A673 (cell line): ENCODE data around the gene ZFP28. TPM values are rescaled to one million over a fixed set of nuclear protein-coding genes. Genes with fewer than 3 reads are reported as not detected.

Source experiments
- BruUV-seq: library from RNA; stranded (reverse); fragments of 400-500 nt; replicated peaks from 2 replicates; lab custom pipeline; 2021; lab: Mats Ljungman, UMichigan
- CTCF ChIA-PET: fragments of 300-600 bp; sonication (Branson Sonifier 250); formaldehyde crosslinking; loops from one replicate; lab custom pipeline; 2022; ENCODE audit warnings: antibody characterized with exemption; lab: Charles Lee
- POLR2A ChIA-PET: fragments of 300-600 bp; sonication (Branson Sonifier 250); formaldehyde crosslinking; loops from one replicate; lab custom pipeline; 2022; ENCODE audit warnings: antibody characterized with exemption; ENCODE audit not compliant: low non-redundant PET; lab: Charles Lee
- DNase-seq: peaks from one replicate; pipeline ENCODE4 v3.0.0-alpha.2; 2015; ENCODE audit warnings: low spot score
- H3K27ac ChIP-seq: fragments of 200-600 bp; sonication (generic); 2 replicates; pipeline ENCODE4 v1.5.1; 2016; ENCODE audit warnings: mixed run types, low read depth, mild to moderate bottlenecking, mixed read lengths, antibody characterized with exemption, low read length; ENCODE audit not compliant: poor library complexity, severe bottlenecking
- H3K27me3 ChIP-seq: fragments of 200-600 bp; sonication (generic); replicated peaks from 2 replicates; pipeline ENCODE4 v1.6.1; 2017; ENCODE audit warnings: mixed run types, low read depth, mild to moderate bottlenecking, mixed read lengths, antibody characterized with exemption, low read length; ENCODE audit not compliant: insufficient read depth, poor library complexity
- H3K36me3 ChIP-seq: fragments of 200-600 bp; sonication (generic); 2 replicates; pipeline ENCODE4 v1.6.1; 2016; ENCODE audit warnings: mixed run types, mild to moderate bottlenecking, mixed read lengths, antibody characterized with exemption, low read length; ENCODE audit not compliant: insufficient read depth, poor library complexity, severe bottlenecking
- H3K4me1 ChIP-seq: fragments of 200-600 bp; sonication (generic); 2 replicates; pipeline ENCODE4 v1.6.1; 2017; ENCODE audit warnings: mixed run types, mild to moderate bottlenecking, mixed read lengths, antibody characterized with exemption, low read length; ENCODE audit not compliant: insufficient read depth, poor library complexity, severe bottlenecking
- H3K4me3 ChIP-seq: fragments of 200-600 bp; sonication (generic); 2 replicates; pipeline ENCODE4 v1.5.1; 2016; ENCODE audit warnings: low read depth, mixed run types, mild to moderate bottlenecking, mixed read lengths, low read length; ENCODE audit not compliant: poor library complexity, severe bottlenecking
- H3K9me3 ChIP-seq: fragments of 200-600 bp; sonication (generic); 2 replicates; pipeline ENCODE4 v1.6.1; 2016; ENCODE audit warnings: mixed run types, low read depth, mild to moderate bottlenecking, mixed read lengths, antibody characterized with exemption, low read length; ENCODE audit not compliant: poor library complexity, severe bottlenecking
- EZH2 ChIP-seq: fragments of 200-600 bp; sonication (generic); IDR thresholded peaks from 2 replicates; pipeline ENCODE4 v1.6.1; 2017; ENCODE audit warnings: borderline replicate concordance, low read depth, mild to moderate bottlenecking, mixed read lengths, antibody characterized with exemption, low read length; ENCODE audit not compliant: poor library complexity, severe bottlenecking
- intact Hi-C: fragments of 100-400 bp; cut with micrococcal nuclease; formaldehyde crosslinking; loops from one replicate; pipeline ENCODE4 v1.10.0; 2022; ENCODE audit not compliant: unreplicated experiment
- total RNA-seq: library from RNA; stranded (reverse); gene quantifications from 2 replicates; pipeline ENCODE4 v1.2.3, GENCODE V29; 2021
- TF ChIP-seq, protein P1 (sequence below): fragments of 300-800, 200-600 bp; sonication (generic); conservative IDR thresholded peaks from 2 replicates; pipeline ENCODE4 v1.5.1; 2017; ENCODE audit warnings: low read depth, mild to moderate bottlenecking, antibody characterized with exemption, low read length, moderate library complexity, mixed read lengths

The ZFP28 gene
- total RNA-seq, 1 experiment from 2014 or later, result 8.6 TPM

DNA sequence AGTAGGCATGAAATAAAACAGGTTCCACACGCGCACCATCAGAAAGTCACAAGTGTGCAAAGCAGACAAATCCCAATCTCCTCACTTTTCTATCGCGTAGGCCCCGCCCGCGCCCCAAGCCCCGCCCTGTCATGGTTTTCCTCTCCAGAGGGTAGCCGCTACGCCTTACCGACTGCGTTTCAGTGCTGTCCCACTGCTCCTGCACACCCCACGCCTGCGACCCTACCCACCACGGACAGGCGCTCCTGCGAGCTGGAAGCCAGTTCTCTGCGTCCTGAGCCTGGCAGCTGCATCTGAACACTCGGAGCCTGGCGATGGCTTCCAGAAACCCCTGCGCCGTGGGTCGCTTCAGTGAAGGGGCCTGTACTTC lies 28.1 kb downstream of the ZFP28 start:
- Histone ChIP-seq H3K4me3 (peak overlapping the region; percentile 94), H3K9me3 (peaks cover 76% of the 10 kb centered on the region), H3K27me3 (no peaks in the 10 kb centered on the region), H3K4me1 (no peaks in the 10 kb centered on the region), H3K36me3 (peaks cover 15% of the 10 kb centered on the region), H3K27ac (peak overlapping the region; percentile 73)
- ChIA-PET POLR2A (no interaction called here), CTCF (no interaction called here)
- TF ChIP-seq, protein P1, sequence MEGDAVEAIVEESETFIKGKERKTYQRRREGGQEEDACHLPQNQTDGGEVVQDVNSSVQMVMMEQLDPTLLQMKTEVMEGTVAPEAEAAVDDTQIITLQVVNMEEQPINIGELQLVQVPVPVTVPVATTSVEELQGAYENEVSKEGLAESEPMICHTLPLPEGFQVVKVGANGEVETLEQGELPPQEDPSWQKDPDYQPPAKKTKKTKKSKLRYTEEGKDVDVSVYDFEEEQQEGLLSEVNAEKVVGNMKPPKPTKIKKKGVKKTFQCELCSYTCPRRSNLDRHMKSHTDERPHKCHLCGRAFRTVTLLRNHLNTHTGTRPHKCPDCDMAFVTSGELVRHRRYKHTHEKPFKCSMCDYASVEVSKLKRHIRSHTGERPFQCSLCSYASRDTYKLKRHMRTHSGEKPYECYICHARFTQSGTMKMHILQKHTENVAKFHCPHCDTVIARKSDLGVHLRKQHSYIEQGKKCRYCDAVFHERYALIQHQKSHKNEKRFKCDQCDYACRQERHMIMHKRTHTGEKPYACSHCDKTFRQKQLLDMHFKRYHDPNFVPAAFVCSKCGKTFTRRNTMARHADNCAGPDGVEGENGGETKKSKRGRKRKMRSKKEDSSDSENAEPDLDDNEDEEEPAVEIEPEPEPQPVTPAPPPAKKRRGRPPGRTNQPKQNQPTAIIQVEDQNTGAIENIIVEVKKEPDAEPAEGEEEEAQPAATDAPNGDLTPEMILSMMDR, result no peak
- BruUV-seq, result no TSS peak
- DNase-seq, result peak; percentile 57
- intact Hi-C loops, result no loop called here

DNA sequence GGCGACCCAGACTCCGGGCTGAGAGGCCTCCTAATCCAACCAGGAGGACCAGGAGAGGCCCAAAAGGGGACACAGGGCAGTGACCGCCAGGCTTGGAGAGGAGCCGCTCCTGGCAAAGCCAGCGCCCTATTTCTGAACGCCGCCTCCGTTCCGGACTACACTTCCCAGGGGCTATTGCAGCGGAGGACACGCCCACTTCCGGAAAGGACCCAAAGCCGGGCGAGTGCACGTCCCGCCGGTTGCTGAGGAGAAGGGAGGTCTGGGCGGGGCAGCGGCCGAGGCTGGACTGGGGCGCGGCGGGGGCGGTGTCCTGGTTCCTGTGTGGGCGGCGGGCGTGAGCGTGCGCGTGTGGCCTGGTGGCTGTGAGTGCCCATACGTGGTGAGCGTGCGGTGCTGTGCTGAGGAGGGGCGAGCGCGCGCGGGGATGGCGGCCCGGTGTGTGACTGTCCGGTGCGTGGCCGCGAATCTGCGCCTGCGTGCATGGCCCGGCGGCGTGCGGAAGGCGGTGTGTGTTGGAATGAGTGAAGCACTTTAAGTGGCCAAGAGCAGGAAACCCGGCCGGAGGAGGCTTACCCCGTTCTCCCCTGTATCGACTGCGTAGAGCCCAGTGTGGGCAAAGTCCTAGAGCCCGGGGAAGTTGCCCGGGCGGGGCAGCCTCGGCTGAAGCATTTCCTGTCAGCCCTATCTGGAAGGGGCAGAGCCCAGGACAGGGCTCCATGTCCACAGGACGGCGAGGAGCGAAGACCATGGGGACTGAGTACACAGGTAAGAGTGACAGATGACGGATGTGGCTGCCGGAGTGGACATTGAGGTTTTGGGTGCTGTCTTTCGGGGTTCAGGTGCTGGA lies 28.7 kb downstream of the ZFP28 start, which contains the start of gene ZNF470:
TSS of gene ZNF470 (plus strand) at position 195 of the 847 bp plus-strand sequence. CDS start 2,844 bp downstream, outside the sequence.
- BruUV-seq, result no TSS peak
- H3K27ac ChIP-seq, result peak within 1 kb of the TSS; percentile 73
- intact Hi-C loops, result no loop called here
- H3K36me3 ChIP-seq, result peaks cover 15% of the 10 kb centered on the region
- ChIA-PET POLR2A (no interaction called here), CTCF (no interaction called here)
- H3K4me1 ChIP-seq, result no peaks in the 10 kb centered on the region
- peaks cover 73% of the 10 kb centered on the region for H3K9me3 ChIP-seq
- no peaks in the 10 kb centered on the region for H3K27me3 ChIP-seq
- DNase-seq, result peak; percentile 93
- peak within 1 kb of the TSS; percentile 94 for H3K4me3 ChIP-seq
- TF ChIP-seq, protein P1, result no peak
- no peak for TF ChIP-seq EZH2

DNA sequence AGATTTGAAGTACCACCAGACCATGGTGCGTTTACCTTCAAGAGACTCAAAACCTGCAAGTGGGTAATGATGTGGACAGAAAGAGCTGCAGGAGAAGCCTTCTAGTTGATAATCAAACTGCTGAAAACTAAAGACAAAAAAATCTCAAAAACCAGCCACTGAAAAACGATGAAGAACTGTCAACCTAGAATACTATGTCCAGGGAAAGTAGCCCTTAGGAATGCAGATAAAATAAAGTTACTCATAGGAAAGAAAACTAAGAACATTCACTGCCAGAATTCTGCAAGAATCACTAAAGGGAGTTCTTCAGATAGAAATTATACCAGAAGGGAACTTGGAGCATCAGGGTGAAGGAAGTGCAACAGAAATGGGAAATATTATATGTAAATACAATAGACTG lies 33.8 kb downstream of the ZFP28 start:
- TF ChIP-seq, protein P1, result no peak
- H3K36me3 ChIP-seq, result peaks cover 39% of the 10 kb centered on the region
- H3K27me3 ChIP-seq, result no peaks in the 10 kb centered on the region
- no peaks in the 10 kb centered on the region for H3K4me1 ChIP-seq
- no peak for DNase-seq
- POLR2A ChIA-PET, result no interaction called here
- H3K4me3 ChIP-seq, result no peak overlapping the region
- intact Hi-C loops, result no loop called here
- H3K27ac ChIP-seq, result no peak overlapping the region
- no TSS peak for BruUV-seq
- CTCF ChIA-PET, result no interaction called here
- peaks cover 88% of the 10 kb centered on the region for H3K9me3 ChIP-seq
